Central memory CD4-positive, alpha-beta T cell (primary cell): ENCODE results near the gene TUBA1C.
"Not testable (repeated sequence)": the region's sequence is repeated elsewhere in the genome, so short reads cannot be mapped to it uniquely, and the experiment has no call there.

Experiments
- DNase-seq: peaks from one replicate; pipeline ENCODE4 v3.0.0; 2022
- total RNA-seq, 3 experiments: gene quantifications; one replicate each; lab custom pipeline; 2026; lab: John Stamatoyannopoulos, UW

Gene TUBA1C
- total RNA-seq, result 27.2 to 459 (median 49.1) reads per million in 3 experiments

DNA sequence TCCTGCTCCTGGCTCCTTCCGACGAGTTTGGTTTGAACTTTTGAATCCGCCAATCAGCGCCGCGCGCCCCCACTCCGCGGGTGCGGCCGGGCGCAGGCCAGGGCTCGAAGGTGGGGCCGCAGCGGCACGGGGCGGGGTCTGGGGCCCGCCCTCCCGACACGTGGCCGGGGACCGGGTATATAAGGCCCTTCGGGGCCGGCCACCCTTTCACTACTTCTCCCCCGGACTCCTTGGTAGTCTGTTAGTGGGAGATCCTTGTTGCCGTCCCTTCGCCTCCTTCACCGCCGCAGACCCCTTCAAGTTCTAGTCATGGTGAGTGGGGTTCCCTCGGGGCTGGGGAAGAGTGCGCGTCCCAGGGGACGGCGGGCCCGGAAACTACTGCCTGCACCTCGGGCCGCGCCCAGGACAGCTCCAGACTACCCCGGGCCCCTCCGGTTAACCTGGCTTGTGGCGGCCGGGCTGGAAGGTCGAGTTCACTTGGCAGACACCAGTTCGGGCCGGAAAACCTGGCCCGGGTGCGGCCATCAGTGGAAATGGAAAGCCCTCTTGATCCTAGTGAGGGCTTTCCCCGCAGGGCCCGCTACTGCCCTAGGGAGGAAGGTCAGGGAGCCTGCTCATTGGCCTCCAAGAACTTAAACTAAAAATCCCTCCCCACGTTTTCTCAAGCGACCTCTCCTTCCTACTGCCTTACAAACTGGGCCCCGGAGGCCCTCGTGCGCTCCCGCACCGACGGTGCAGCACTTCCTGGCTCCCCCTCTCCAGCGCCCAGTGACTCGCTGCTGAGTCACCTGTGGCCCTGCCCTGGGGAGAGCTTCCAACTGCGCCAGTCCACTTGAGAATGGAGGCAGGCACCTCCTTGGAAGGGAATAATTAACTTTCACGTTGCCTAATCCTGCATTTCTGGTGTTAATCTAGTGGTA, at the start of gene TUBA1C:
Gene TUBA1C (plus strand): TSS at position 210 of the 920 bp plus-strand sequence. CDS start 100 bp downstream, at position 310.
- peak; percentile 77 for DNase-seq

DNA sequence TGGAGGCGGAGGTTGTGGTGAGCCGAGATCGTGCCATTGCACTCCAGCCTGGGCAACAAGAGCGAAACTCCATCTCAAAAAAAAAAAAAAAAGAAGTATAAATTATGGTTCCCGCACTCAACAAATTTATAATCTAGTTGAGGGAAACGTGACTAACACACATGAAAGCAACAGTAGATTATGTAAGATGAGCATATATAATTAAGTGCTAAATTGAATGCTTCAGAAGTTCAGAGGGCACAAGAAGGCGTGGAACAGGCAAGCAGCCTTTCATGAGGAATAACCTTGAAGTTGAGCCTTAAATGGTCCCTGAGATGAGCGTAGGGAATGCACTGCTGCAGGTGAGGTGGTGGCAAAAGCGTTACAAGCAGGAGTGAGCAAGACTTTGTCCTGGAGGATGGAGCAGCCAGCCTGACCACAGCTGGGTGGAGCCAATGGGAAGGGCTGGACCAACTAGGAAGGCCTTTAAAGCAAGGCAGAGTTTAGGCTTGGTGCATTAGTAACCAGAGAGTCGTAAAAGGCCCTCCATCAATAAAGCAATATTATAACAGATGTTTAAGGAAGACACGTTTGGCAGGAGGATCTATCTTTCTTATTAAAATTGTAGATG, 45.4 kb upstream of the TUBA1C start:
- DNase-seq, result no peak

DNA sequence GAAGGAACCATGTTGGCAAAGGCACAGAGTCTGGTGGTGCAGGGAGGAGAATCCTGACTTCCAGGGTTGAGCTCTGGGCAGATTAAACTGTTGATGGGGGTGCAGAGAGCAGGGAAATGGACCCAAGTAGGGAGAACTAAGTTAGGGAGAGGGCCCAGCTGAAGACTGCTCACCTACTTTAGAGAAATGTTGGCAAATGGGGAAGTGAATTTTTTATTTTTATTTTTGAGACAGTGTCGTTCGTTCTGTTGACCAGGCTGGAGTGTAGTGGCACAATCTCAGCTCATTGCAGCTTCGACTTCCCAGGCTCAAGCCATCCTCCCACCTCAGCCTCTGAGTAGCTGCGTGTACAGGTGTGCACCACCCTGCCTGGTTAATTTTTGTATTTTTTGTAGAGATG, 43.9 kb upstream of the TUBA1C start:
- no peak for DNase-seq

DNA sequence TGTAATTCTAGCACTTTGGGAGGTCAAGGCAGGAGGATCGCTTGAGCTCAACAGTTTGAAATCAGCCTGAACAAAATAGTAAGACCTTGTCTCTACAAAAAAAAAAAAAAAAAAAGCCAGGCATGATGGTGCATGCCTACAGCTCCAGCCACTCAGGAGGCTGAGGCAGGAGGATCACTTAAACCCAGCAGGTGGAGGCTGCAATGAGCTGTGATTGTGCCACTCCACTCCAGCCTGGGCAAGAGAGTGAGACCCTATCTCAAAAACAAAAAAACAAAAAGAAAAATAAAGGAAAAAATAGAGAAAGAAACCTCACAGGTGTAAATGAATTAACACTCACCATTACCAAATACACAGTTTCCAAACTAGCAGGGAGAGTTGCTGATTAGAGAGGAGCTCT, 41.8 kb upstream of the TUBA1C start:
- no peak for DNase-seq

DNA sequence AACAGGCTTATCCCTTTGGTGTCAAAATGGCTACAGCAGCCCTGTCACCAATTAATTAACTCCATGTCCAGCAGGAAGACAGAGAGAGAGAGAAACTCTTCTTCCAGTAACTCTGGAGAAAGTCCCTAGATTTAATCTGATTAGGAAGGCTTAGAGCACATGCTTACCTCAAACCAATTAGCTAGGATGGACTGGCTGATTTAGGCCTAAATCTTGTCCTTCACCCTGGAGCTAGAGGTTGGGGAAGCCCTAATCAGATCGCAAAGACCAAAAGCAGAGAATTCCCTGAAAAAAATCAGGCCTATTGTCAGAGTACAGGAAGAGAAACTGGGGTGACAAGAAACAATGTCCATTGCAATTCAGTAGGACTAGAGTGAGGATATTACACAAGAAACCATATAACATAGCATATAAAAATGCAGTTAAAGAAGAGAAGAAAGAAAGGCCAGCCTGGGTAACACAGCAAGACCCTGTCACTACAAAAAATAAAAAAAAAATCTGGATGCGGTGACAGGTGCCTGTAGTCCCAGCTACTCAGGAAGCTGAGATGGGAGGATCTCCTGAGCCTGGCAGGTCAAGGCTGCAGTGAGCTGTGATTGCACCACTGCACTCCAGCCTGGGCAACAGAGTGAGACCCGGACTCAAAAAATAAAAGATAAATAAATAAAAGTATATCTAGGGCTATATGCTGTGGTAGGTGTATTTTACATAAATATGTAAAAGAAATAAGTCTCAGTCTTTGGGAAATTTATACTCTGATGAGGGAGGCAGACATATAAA, 41.1 kb upstream of the TUBA1C start:
- DNase-seq, result no peak

DNA sequence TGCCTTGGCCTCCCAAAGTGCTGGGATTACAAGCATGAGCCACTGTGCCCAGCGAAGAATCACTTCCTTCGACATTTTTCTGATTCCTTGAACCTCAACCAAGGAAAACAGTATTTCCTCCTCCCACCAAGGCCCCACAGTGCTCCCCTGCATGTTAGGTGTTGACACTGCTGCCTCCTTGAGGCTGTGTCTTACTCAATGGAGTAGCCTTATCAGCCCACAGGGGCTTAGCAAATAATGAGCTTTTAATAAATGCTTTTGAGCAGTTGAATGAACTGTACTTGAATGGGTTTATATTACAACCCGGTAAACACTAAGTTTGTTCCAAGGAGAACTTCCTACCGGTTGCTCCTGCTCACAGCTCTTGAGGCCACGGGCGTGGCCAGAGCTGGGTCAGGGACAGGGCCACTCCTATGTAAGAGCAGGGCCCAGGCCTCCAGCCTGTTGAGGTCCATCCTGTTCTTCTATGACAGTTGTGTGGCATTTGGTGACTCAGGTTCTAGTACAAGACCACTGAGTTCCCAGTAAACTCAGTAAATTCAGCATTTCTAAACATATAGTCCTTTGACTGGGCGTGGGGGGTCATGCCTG, 39.2 kb upstream of the TUBA1C start:
- no peak for DNase-seq

DNA sequence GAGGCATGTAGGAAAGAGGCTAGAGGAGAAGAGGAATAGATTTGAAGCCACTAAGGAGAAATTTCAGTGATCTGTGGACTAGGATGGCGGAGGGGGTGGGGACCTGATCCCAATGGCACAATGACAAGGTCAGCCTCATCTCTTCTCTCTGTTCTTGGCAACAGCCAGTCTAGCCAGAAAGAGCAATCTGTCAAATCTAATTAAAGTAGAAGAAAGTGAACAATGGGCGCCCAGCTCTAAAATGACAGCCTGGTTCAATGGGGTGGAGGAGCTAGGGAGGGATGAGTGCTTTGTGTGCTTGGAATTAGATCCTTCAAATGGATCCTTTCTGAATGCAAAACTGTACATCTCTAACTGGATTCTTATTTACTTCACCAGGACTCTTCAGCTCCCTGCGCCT, 37.2 kb upstream of the TUBA1C start:
- no peak for DNase-seq

DNA sequence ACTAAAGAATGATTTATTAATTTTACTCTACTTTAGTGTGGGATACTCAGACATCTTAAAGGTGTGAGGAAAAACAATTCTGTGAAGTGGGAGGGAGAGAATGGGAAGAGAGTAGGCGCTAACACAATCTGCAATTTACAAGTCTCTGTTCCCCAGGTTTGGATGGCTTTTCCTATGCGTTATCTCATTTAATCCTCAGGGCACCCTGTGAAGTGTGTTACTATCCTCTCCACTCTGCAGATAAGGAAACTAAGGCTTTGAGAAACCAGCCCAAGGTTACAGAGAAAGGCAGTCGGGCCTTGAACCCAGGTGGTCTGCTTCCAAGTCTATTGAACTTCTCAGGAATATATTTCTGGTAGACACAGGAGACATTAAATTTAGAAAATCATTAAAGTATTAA, 36.2 kb upstream of the TUBA1C start:
- no peak for DNase-seq

DNA sequence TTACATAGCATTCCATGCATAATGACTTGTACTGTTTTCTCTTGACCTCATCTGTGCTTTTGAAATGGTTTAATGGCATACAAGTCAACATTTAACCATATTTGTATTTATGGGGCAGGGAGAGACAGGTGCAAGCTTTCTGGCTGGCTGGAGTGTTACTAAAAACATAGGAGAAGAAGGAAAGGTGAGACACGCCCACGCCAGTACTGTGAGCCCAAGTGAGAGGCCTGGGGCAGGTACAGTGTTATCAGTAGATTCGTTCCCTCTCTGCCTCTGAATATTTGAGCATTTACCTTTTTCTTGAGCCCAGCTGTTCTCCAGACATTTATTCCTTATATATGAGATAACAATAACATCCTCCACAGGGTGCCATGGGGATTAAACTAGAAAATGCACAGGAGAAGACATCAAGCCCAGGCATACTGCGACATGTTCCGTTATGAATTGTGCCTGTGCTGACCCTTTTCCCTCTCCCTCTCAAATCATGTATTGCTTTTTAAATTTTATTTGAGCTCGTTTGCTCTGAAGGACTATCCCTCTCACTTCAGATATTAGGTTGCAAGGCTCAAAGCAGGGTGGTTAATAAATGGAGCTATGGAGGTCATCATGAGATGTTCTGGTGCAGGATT, 34.6 kb upstream of the TUBA1C start:
- DNase-seq, result no peak

DNA sequence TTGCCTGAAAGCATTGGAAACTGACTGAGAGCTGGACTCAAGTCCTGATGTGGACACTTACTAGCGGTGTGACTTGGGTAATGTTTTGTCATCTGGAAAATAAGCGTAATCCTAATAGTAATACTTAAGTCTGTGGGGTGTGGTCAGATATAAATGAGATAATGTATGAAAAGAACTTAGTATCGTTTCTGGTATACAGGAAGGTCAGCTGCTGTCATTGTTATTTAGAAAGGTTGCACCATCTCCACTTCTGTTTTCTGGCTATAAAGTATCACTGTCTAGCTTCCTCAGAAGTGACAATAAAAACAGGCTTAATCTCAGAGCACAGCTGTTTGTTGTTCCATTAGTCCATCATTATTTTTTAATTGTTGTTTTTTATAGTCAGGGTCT, 34.1 kb upstream of the TUBA1C start:
- DNase-seq, result no peak

DNA sequence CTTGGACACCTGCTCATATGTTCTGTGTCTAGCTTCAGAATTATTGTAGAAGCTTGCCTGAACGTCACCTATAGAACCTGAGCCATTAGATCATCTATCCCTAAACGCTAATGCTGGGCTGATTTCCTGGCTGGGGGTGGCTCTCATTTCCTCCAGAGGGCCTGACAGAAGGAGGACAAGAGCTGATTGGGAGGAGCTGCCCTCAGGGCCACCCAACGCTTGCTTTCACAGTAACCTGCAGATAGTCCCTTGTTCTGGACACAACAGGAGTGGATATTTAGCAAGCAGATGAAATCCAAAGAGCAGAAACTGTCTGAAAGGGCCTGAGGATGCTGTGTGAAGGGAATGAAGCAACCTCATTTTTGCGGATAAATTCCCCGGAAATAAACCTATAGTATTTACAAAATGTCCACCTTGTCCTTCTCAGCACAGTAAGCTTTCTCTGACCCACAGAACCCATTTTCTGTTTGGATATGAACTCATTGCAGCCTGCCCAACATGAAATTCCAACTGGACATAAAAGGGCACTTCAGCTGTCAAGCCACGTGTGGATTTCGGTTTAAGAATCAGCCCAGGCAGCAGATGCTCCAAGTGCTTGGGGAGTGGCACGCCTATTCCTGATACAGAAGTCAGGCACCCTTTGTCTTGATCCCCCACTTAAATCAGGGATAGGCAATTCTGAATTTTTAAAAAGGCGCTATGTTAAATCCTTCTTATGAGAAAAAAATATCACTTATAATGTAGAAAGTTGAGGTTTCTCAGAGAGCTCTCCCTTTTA, 32.8 kb upstream of the TUBA1C start:
- no peak for DNase-seq

DNA sequence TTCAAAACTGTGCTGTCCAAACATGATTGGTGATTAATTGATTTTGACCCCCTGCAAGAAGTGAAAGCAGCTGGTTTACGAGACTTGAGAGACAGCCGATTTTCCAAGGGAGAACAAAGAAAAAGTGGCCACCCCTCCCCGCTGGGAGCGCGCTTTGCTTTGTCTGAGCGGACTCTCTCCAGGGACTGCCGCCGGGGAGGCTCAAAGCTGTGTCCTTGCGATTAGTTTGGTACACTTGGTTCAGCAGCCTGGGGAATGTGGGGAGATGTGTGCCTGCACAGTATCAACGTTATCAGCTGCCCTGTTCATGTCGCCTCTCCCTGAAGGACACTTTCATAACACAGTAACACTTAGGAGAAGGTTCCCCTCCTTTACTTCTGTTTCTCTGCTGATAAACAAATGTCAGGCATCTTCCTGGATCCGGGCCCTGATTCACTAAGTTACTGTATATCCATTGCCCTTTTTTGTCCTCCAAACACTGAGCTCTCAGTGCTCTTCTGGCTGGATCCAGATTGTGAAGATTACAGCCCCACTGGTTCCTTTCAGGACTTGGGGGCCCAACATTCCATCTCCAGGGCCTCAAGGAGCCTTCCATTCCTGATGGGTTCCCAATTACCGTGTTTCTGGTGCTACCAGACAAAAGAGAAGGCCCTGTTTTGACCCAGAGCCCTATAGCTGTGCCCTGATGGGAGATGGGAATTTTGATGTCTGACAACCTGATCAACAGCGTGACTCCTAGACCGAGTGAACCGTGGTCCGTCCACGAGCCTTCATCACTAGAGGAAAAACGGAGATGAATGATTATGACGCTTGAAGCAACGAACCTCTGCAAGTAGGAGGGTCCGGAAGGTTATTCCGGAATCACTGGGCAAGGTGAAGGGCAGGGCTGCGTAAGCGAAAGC, 31.7 kb upstream of the TUBA1C start:
- no peak for DNase-seq

DNA sequence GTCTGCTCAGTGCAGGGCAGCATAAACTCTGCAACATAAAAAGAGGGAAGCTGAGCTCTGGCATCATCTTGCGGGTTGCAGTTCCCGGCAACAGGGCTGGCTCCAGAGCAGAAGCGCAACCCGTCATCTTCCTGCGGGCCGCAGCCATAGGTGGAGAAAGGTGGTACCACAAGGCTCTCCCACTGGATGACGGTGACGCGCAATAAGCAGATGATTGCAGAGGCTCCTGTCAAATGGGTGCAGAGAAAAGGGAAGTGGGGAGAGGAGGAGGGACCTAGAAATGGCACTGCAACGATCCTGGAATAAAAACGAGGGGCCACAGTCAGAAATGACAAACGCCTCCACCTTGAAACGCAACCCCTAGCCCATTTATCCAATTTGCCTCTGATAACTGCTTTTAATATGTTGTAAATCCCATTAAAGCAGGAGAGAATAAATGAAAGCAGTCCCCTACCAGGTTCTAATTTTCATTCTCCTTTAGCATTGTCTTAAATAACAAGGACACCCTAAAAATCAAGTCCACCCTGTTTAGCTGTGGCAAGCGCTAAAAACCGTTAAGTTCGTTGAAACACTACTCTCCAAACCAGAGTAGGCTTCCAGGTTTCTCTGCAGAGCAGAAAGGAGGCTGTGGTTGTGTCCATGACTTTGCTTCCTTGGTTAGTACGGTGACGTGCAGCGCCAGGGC, 30.9 kb upstream of the TUBA1C start:
- DNase-seq, result no peak

DNA sequence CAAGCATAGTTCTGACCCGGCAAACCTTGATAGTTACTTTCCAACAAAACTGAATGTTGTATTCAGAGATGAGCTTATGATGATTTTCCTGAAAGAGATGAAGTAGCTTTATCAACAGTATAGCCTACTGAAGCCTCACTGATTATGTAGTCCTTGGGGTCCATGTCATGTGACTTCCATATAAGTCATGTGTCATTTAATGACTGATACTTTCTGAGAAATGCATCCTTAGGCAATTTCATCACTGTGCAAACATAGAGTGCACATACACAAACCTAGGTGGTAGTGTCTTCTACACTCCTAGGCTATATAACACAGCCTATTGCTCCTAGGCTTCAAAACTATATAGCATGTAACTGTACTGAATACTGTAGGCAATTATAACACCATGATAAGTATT, 28.5 kb upstream of the TUBA1C start:
- no peak for DNase-seq

DNA sequence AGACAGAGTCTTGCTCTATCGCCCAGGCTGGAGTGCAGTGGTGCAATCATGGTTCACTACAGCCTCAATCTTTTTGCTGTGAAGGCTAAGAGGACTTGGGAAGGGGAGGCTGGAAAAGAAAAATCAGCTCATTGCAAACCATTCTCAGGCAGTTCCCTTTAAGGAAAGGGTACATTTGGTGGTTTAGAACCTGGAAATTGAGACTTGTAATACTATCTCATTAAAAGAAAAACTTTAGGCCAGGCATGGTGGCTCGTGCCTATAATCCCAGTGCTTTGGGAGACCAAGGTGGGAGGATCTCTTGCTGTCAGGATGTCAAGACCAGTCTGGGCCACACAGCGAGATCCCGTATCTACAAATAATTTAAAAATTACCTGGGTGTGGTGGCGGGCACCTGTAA, 21.3 kb upstream of the TUBA1C start:
- DNase-seq, result no peak

DNA sequence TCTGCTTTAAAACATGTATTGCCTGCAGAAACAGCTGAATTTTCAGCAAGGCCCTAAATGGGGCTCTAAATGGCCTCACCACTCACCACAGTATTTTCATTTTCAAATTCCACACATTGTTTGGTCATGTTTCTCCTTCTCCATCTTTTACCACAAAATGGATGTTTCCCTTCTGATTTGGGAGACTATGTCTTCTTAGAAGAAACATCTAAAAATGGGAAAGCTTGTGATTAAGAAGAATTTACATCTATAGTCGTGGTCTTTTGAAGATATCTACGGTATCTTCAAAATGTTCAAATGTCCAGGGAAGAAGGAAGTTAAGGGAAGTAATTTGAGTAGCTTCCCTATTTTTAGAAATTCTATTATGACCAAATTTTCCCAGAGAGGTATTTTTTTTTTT, 20.7 kb upstream of the TUBA1C start:
- no peak for DNase-seq

DNA sequence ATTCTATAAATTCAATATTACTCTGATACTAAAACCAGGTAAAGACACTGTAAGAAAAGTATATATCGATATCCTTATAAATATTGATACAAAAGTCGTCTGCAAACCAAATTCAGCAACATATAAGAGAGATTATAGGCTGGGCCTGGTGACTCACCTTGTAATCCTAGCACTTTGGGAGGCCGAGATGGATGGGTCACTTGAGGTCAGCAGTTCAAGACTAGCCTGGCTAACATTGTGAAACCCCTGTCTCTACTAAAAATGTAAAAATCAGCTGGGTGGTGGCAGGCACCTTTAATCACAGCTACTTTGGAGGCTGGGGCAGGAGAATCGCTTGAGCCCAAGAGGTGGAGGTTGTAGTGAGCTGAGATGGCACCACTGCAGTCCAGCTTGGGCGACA, 13.5 kb upstream of the TUBA1C start:
- DNase-seq, result no peak

DNA sequence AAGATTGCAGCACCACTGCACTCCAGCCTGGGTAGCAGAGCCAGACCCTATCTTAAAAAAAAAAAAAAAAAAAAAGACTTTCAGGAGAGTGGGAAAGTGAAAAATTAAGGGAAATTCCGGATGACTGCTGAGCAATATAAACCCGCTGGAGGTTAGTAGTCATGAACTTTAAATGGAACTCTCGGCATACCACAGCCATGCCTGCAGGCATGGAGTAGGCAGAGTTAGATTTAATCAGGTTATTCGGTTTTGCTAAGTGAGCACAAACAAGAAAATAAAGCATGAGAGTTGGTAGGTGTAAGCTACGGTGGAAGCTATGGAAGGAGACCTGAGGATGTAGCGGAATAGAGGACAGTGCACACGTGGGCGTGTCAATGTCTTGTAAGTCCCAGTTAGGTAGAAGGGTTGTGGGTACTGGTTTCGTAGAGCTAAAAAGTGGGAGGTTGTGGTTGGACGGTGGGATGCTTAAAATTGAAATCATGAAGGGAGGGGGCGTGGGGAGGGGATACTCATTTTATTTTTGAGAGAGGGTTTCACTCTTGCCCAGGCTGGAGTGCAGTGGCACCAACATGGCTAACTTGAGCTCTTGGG, 11.8 kb upstream of the TUBA1C start:
- no peak for DNase-seq

DNA sequence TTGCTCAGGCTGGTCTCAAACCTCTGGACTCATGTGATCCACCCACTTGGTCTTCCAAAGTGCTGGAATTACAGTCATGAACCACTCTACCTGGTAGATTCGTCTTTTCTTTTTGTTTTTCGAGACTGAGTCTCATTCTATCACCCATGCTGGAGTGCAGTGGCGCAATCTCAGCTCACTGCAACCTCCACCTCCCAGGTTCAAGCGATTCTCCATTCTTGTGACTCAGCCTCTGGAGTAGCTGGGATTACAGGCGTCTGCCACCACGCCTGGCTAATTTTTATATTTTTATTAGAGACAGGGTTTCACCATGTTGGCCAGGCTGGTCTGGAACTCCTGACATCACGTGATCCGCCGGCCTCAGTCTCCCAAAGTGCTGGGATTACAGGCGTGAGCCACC, 9.4 kb upstream of the TUBA1C start:
- DNase-seq, result not testable (repeated sequence)
